Measurements from ENCODE around the gene SF1. TPM values are rescaled to one million over a fixed set of nuclear protein-coding genes. Genes with fewer than 3 reads are reported as not detected.

SF1 gene
- total RNA-seq, 2 experiments from 2014 or later: 247 to 535 TPM

- intact Hi-C loops (cut with micrococcal nuclease; ENCODE audit: unreplicated experiment): no loop called here
- H4K20me1 ChIP-seq (ENCODE audit: insufficient read depth, low read length): no peaks in the 10 kb centered on the region
- TF ChIP-seq, protein P1, sequence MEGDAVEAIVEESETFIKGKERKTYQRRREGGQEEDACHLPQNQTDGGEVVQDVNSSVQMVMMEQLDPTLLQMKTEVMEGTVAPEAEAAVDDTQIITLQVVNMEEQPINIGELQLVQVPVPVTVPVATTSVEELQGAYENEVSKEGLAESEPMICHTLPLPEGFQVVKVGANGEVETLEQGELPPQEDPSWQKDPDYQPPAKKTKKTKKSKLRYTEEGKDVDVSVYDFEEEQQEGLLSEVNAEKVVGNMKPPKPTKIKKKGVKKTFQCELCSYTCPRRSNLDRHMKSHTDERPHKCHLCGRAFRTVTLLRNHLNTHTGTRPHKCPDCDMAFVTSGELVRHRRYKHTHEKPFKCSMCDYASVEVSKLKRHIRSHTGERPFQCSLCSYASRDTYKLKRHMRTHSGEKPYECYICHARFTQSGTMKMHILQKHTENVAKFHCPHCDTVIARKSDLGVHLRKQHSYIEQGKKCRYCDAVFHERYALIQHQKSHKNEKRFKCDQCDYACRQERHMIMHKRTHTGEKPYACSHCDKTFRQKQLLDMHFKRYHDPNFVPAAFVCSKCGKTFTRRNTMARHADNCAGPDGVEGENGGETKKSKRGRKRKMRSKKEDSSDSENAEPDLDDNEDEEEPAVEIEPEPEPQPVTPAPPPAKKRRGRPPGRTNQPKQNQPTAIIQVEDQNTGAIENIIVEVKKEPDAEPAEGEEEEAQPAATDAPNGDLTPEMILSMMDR (conservative IDR thresholded peaks at IDR 0.05; ENCODE audit: low read length): no peak
- TF ChIP-seq EZH2phosphoT487 (IDR thresholded peaks at IDR 0.05; ENCODE audit: borderline replicate concordance, low read depth, low read length): no peak
- H3K4me2 ChIP-seq (ENCODE audit: low read length): no peak overlapping the region
- no peaks in the 10 kb centered on the region for H3K79me2 ChIP-seq (ENCODE audit: insufficient read depth, low read depth, low read length)
- CTCF ChIA-PET (ENCODE audit: unreplicated experiment): no interaction called here
- POLR2A ChIA-PET: no interaction called here
- no peak for DNase-seq (ENCODE audit: low spot score)
- no peak overlapping the region for H3K27ac ChIP-seq (ENCODE audit: low read depth, low read length, poor library complexity, severe bottlenecking)
- H3K9me3 ChIP-seq (ENCODE audit: low read length): no peaks in the 10 kb centered on the region
- no peak overlapping the region for H2AFZ ChIP-seq (ENCODE audit: low read length)
- H3K4me3 ChIP-seq (ENCODE audit: low read depth, low read length, poor library complexity, severe bottlenecking): no peak overlapping the region
- BruUV-seq (replicated peaks): no TSS peak
- no peaks in the 10 kb centered on the region for H3K36me3 ChIP-seq (ENCODE audit: insufficient read depth, low read length)
- H3K4me1 ChIP-seq (ENCODE audit: insufficient read depth, low read length, poor library complexity, severe bottlenecking): peaks cover 14% of the 10 kb centered on the region
- H3K9me2 ChIP-seq (ENCODE audit: insufficient read depth, low read length): no peaks in the 10 kb centered on the region
These were observed 26.8 kb downstream of the SF1 start for GRCh38 chr11:64751580-64751979.

DNA sequence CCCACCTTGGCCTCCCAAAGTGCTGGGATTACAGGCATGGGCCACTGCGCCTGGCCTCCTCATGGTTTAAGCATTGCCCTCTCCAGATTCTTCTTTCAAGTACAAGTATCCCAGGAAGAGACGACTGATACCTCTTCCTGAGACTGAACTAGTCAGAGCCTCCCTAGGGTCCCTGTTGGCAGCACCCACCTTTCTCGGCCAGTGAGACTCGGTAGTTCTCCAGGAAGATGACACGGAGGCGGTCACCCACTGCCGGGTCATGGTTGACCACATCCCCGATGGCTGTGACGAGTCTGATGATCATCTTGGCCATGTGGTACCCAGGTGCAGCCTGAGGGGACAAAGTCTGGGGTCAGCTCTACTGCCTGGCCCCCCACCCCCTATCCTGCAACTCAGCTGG lies 27.2 kb downstream of the SF1 start:
- CTCF ChIA-PET (ENCODE audit: unreplicated experiment): no interaction called here
- Histone ChIP-seq H2AFZ (ENCODE audit: low read length) (no peak overlapping the region), H3K36me3 (ENCODE audit: insufficient read depth, low read length) (no peaks in the 10 kb centered on the region)

DNA sequence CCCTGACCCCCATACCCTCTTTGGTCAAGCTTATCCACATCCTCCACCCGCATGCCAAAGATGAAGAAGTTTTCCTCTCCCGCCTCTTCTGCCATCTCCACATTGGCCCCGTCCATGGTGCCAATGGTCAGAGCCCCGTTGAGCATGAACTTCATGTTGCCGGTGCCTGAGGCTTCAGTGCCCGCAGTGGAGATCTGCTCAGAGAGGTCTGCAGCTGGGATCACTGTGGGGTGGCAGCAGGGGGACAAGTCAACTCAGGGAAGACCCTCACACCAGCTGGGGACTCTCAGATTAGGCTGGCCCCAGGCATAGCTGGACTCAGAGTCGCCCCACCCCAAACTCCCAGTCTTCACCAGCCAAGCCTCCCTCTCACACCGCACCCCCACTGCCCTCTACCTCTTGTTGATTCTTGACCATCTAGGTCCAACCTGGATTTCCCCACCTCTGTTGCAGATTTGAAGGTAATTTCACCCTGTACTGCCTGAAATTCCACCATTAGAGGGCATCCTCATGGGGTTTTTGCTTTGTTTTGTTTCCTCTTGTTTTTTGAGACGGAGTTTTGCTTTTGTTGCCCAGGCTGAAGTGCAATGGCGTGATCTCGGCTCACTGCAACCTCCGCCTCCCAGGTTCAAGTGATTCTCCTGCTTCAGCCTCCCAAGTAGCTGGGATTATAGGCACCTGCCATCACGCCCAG lies 27.8 kb downstream of the SF1 start:
- ChIA-PET POLR2A (interaction anchor here (0.7 kb wide), 1 partner anchor 180 kb away, joined by 4 read pairs; no protein-coding TSS in a partner anchor), CTCF (ENCODE audit: unreplicated experiment) (no interaction called here)
- no peaks in the 10 kb centered on the region for H3K9me3 ChIP-seq (ENCODE audit: low read length)
- H3K79me2 ChIP-seq (ENCODE audit: insufficient read depth, low read depth, low read length): no peaks in the 10 kb centered on the region
- TF ChIP-seq EZH2phosphoT487 (IDR thresholded peaks at IDR 0.05; ENCODE audit: borderline replicate concordance, low read depth, low read length): no peak
- TF ChIP-seq, protein P1 (conservative IDR thresholded peaks at IDR 0.05; ENCODE audit: low read length): peak; percentile 49
- no peak overlapping the region for H2AFZ ChIP-seq (ENCODE audit: low read length)
- no peaks in the 10 kb centered on the region for H3K9me2 ChIP-seq (ENCODE audit: insufficient read depth, low read length)
- no peaks in the 10 kb centered on the region for H4K20me1 ChIP-seq (ENCODE audit: insufficient read depth, low read length)
- no peak overlapping the region for H3K27ac ChIP-seq (ENCODE audit: low read depth, low read length, poor library complexity, severe bottlenecking)
- no peak for DNase-seq (ENCODE audit: low spot score)
- H3K4me2 ChIP-seq (ENCODE audit: low read length): no peak overlapping the region
- H3K36me3 ChIP-seq (ENCODE audit: insufficient read depth, low read length): no peaks in the 10 kb centered on the region
- no TSS peak for BruUV-seq (replicated peaks)
- H3K4me3 ChIP-seq (ENCODE audit: low read depth, low read length, poor library complexity, severe bottlenecking): no peak overlapping the region
- H3K4me1 ChIP-seq (ENCODE audit: insufficient read depth, low read length, poor library complexity, severe bottlenecking): peaks cover 24% of the 10 kb centered on the region
- intact Hi-C loops (cut with micrococcal nuclease; ENCODE audit: unreplicated experiment): no loop called here

More for the DNA sequence above, 27.2 kb downstream of the SF1 start:
- no peaks in the 10 kb centered on the region for H3K9me3 ChIP-seq (ENCODE audit: low read length)
- POLR2A ChIA-PET: no interaction called here
- intact Hi-C loops (cut with micrococcal nuclease; ENCODE audit: unreplicated experiment): no loop called here
- H3K27ac ChIP-seq (ENCODE audit: low read depth, low read length, poor library complexity, severe bottlenecking): no peak overlapping the region
- TF ChIP-seq EZH2phosphoT487 (IDR thresholded peaks at IDR 0.05; ENCODE audit: borderline replicate concordance, low read depth, low read length): no peak
- TF ChIP-seq, protein P1 (conservative IDR thresholded peaks at IDR 0.05; ENCODE audit: low read length): no peak; the same call in 1 of the 2 replicates
- DNase-seq (ENCODE audit: low spot score): no peak
- H3K4me2 ChIP-seq (ENCODE audit: low read length): no peak overlapping the region
- H3K9me2 ChIP-seq (ENCODE audit: insufficient read depth, low read length): no peaks in the 10 kb centered on the region
- BruUV-seq (replicated peaks): no TSS peak
- H3K4me3 ChIP-seq (ENCODE audit: low read depth, low read length, poor library complexity, severe bottlenecking): no peak overlapping the region
- peaks cover 19% of the 10 kb centered on the region for H3K4me1 ChIP-seq (ENCODE audit: insufficient read depth, low read length, poor library complexity, severe bottlenecking)
- H3K79me2 ChIP-seq (ENCODE audit: insufficient read depth, low read depth, low read length): no peaks in the 10 kb centered on the region
- H4K20me1 ChIP-seq (ENCODE audit: insufficient read depth, low read length): no peaks in the 10 kb centered on the region
